ENCODE results near the gene PROSER2. TPM values are rescaled to one million over a fixed set of nuclear protein-coding genes. Genes with fewer than 3 reads are reported as not detected.

Gene PROSER2
- total RNA-seq, 6 experiments from 2014 or later = 0.74 to 2.9 (median 1.5) TPM

- Mint-ChIP-seq H3K4me1 (ENCODE audit: low read depth) (peaks cover 11% of the 10 kb centered on the region), H3K27ac (no peak overlapping the region), H3K4me3 (no peak overlapping the region), H3K27me3 (ENCODE audit: insufficient read depth) (peaks cover 6% of the 10 kb centered on the region), H3K9me3 (no peaks in the 10 kb centered on the region), H3K36me3 (ENCODE audit: low read depth) (no peaks in the 10 kb centered on the region)
- no peak for DNase-seq
- TF ChIP-seq CTCF (IDR thresholded peaks at IDR 0.05) = no peak
Measured at GRCh38 chr10:11899067-11899876, 76.1 kb downstream of the PROSER2 start.

GRCh38 chr10:11901036-11901301, 77.8 kb downstream of the PROSER2 start:
- Mint-ChIP-seq H3K4me1 (ENCODE audit: low read depth) (peaks cover 11% of the 10 kb centered on the region), H3K36me3 (ENCODE audit: low read depth) (no peaks in the 10 kb centered on the region)

GRCh38 chr10:11901454-11901832, 78.3 kb downstream of the PROSER2 start:
- peaks cover 11% of the 10 kb centered on the region for H3K4me1 Mint-ChIP-seq (ENCODE audit: low read depth)
- no peaks in the 10 kb centered on the region for H3K36me3 Mint-ChIP-seq (ENCODE audit: low read depth)
- H3K4me3 Mint-ChIP-seq = no peak overlapping the region
- H3K27ac Mint-ChIP-seq = no peak overlapping the region
- peaks cover 5% of the 10 kb centered on the region for H3K27me3 Mint-ChIP-seq (ENCODE audit: insufficient read depth)
- TF ChIP-seq CTCF (IDR thresholded peaks at IDR 0.05) = no peak
- no peaks in the 10 kb centered on the region for H3K9me3 Mint-ChIP-seq
- DNase-seq = no peak

More at GRCh38 chr10:11901036-11901301, 77.8 kb downstream of the PROSER2 start:
- H3K27ac Mint-ChIP-seq = no peak overlapping the region
- H3K4me3 Mint-ChIP-seq = no peak overlapping the region
- H3K9me3 Mint-ChIP-seq = no peaks in the 10 kb centered on the region
- no peak for TF ChIP-seq CTCF (IDR thresholded peaks at IDR 0.05)
- no peak for DNase-seq
- peaks cover 5% of the 10 kb centered on the region for H3K27me3 Mint-ChIP-seq (ENCODE audit: insufficient read depth)

GRCh38 chr10:11901833-11902475, 78.8 kb downstream of the PROSER2 start:
- Mint-ChIP-seq H3K27me3 (ENCODE audit: insufficient read depth) (peaks cover 5% of the 10 kb centered on the region), H3K9me3 (no peaks in the 10 kb centered on the region), H3K36me3 (ENCODE audit: low read depth) (no peaks in the 10 kb centered on the region), H3K4me3 (no peak overlapping the region), H3K27ac (no peak overlapping the region), H3K4me1 (ENCODE audit: low read depth) (peaks cover 11% of the 10 kb centered on the region)
- TF ChIP-seq CTCF (IDR thresholded peaks at IDR 0.05) = no peak
- DNase-seq = no peak

- peaks cover 11% of the 10 kb centered on the region for H3K4me1 Mint-ChIP-seq (ENCODE audit: low read depth)
- H3K9me3 Mint-ChIP-seq = no peaks in the 10 kb centered on the region
- H3K27me3 Mint-ChIP-seq (ENCODE audit: insufficient read depth) = peaks cover 5% of the 10 kb centered on the region
- no peak overlapping the region for H3K27ac Mint-ChIP-seq
- H3K4me3 Mint-ChIP-seq = no peak overlapping the region
- no peaks in the 10 kb centered on the region for H3K36me3 Mint-ChIP-seq (ENCODE audit: low read depth)
- TF ChIP-seq CTCF (IDR thresholded peaks at IDR 0.05) = no peak
- DNase-seq = no peak
Measured at GRCh38 chr10:11902646-11903045, 79.5 kb downstream of the PROSER2 start.
